Right lobe of liver (tissue), 6 donors: ENCODE measurements around the gene C12orf56. TPM values are rescaled to one million over a fixed set of nuclear protein-coding genes. Genes with fewer than 3 reads are reported as not detected.

Experiments used
- ATAC-seq, 4 donors: fragments of 200-7000 bp; cut with Tn5 transposase; one replicate each; pipeline ENCODE4 v1.9.1; 2020; ENCODE audit warnings: mild to moderate bottlenecking in 4 of 4, moderate library complexity in 4 of 4
- DNase-seq, 3 donors: peaks; one replicate each; pipeline ENCODE4 v3.0.0-alpha.2; 2020
- H3K27ac ChIP-seq, 3 donors: fragments of 200-600 bp; one replicate each; pipeline ENCODE4 v1.8.0; 2022
- H3K27me3 ChIP-seq, 2 donors: fragments of 200-600 bp; one replicate each; pipeline ENCODE4 v1.8.0; 2022
- H3K36me3 ChIP-seq, 4 donors: fragments of 200-600 bp; sonication (generic) in 1 of 4; one replicate each; pipeline versions ENCODE4 v1.5.1 to v1.8.0; 2017 to 2022; ENCODE audit warnings: control low read depth in 1 of 4
- H3K4me1 ChIP-seq, 4 donors: fragments of 200-600 bp; sonication (generic) in 1 of 4; one replicate each; pipeline versions ENCODE4 v1.5.1 to v1.8.0; 2017 to 2022; ENCODE audit warnings: control low read depth in 1 of 4
- H3K4me3 ChIP-seq, 3 donors: fragments of 200-600 bp; one replicate each; pipeline ENCODE4 v1.8.0; 2022
- H3K9me3 ChIP-seq, 4 donors: fragments of 200-600 bp; sonication (generic) in 1 of 4; one replicate each; pipeline versions ENCODE4 v1.5.1 to v1.8.0; 2017 to 2022; ENCODE audit warnings: control low read depth in 1 of 4
- CTCF ChIP-seq, 4 donors: fragments of 200-600 bp in 3 of 4; fragments of 450-650 bp in 1 of 4; IDR thresholded peaks; one replicate each; pipeline versions ENCODE4 v1.5.1 to v1.8.0; 2016 to 2022; ENCODE audit warnings: antibody characterized with exemption in 4 of 4, mild to moderate bottlenecking in 2 of 4
- POLR2A ChIP-seq: fragments of 450-650 bp; IDR thresholded peaks from one replicate; pipeline ENCODE4 v1.6.1; 2017; ENCODE audit warnings: antibody characterized with exemption, mild to moderate bottlenecking
- WGBS: methylation state at CpG from one replicate; pipeline ENCODE4 v1.1.6; 2018; ENCODE audit warnings: low coverage, low lambda C conversion rate; ENCODE audit not compliant: insufficient coverage; ENCODE audit errors: missing lambda C conversion rate; 5-methylcytosine and 5-hydroxymethylcytosine counted together
- intact Hi-C, 2 donors: fragments of 100-400 bp; cut with DNase I; formaldehyde crosslinking; loops; one replicate each; pipeline versions ENCODE4 v1.11.2 to v1.14.1; 2022
- total RNA-seq, 6 experiments: library from RNA; depleted of rRNA in 2 of 6; stranded (reverse); fragments of >200 nt in 2 of 6; fragmentation: NEBNext Ultra II Directional in 3 of 6; extraction: Animal tissue kit (Norgen Biotek cat#: 25700) in 3 of 6; gene quantifications; one replicate each; pipeline versions ENCODE4 v1.1.0 to v1.2.4, GENCODE V29; 2016 to 2023
- donor health status: DM: no; HTN: yes; CAD: no.
- donor health status: DM: no; HTN: no; CAD: no.
- donor health status: DM: no; HTN: no; CAD: no.
- donor health status: DM: no; HTN: yes; CAD: no.
- donor health status: DM: no; HTN: yes; CAD: no.

C12orf56 gene
- total RNA-seq, 6 experiments from 2014 or later: not detected

- Histone ChIP-seq H3K4me1 (no peaks in the 10 kb centered on the region), H3K4me3 (no peak overlapping the region), H3K9me3 (no peaks in the 10 kb centered on the region), H3K27ac (no peak overlapping the region), H3K36me3 (no peaks in the 10 kb centered on the region), H3K27me3 (no peaks in the 10 kb centered on the region)
- TF ChIP-seq CTCF (IDR thresholded peaks at IDR 0.05) (no peak), POLR2A (no peak)
- intact Hi-C loops: loop anchor here (5.0 kb wide), 1 partner anchor 421 kb away; no protein-coding TSS in a partner anchor
- DNase-seq (no peak), ATAC-seq (no peak)
- 66% methylated on average over 3 of the region's 3 CpGs for WGBS
These were observed 132.0 kb downstream of the C12orf56 start for GRCh38 chr12:64258576-64258975.

GRCh38 chr12:64256166-64256800 lies 134.3 kb downstream of the C12orf56 start:
- Histone ChIP-seq H3K27me3 (no peaks in the 10 kb centered on the region), H3K4me3 (no peak overlapping the region), H3K4me1 (no peaks in the 10 kb centered on the region), H3K36me3 (no peaks in the 10 kb centered on the region), H3K9me3 (no peaks in the 10 kb centered on the region), H3K27ac (no peak overlapping the region)
- intact Hi-C loops: loop anchor here (5.0 kb wide), 1 partner anchor 419 kb away; no protein-coding TSS in a partner anchor
- TF ChIP-seq CTCF (IDR thresholded peaks at IDR 0.05): peak; percentile 69 to 77 (median 72)
- TF ChIP-seq POLR2A: no peak
- WGBS: 75% methylated on average over 4 of the region's 4 CpGs
- ATAC-seq: peak; percentile 51 to 74 (median 72)
- DNase-seq: no peak

GRCh38 chr12:64255249-64255648 lies 135.3 kb downstream of the C12orf56 start:
- Histone ChIP-seq H3K4me3 (no peak overlapping the region), H3K4me1 (no peaks in the 10 kb centered on the region), H3K27ac (no peak overlapping the region), H3K27me3 (no peaks in the 10 kb centered on the region), H3K9me3 (no peaks in the 10 kb centered on the region), H3K36me3 (no peaks in the 10 kb centered on the region)
- WGBS: 63% methylated on average over 4 of the region's 4 CpGs
- no peak for ATAC-seq
- TF ChIP-seq POLR2A: no peak
- no peak for DNase-seq
- intact Hi-C loops: loop anchor here (5.0 kb wide), 1 partner anchor 418 kb away; no protein-coding TSS in a partner anchor

- DNase-seq: no peak
- Histone ChIP-seq H3K4me3 (no peak overlapping the region), H3K27me3 (no peaks in the 10 kb centered on the region), H3K36me3 (no peaks in the 10 kb centered on the region), H3K27ac (no peak overlapping the region), H3K9me3 (no peaks in the 10 kb centered on the region), H3K4me1 (no peaks in the 10 kb centered on the region)
- TF ChIP-seq POLR2A (no peak), CTCF (IDR thresholded peaks at IDR 0.05) (no peak)
- intact Hi-C loops: no loop called here
- ATAC-seq: no peak
- 50% methylated on average over 1 of the region's 1 CpG for WGBS
These were observed 137.2 kb downstream of the C12orf56 start for GRCh38 chr12:64253356-64253755.

GRCh38 chr12:64252681-64253080 lies 137.9 kb downstream of the C12orf56 start:
- 14% methylated on average over 3 of the region's 3 CpGs for WGBS
- Histone ChIP-seq H3K9me3 (no peaks in the 10 kb centered on the region), H3K4me3 (no peak overlapping the region), H3K27ac (no peak overlapping the region), H3K4me1 (no peaks in the 10 kb centered on the region), H3K36me3 (no peaks in the 10 kb centered on the region), H3K27me3 (no peaks in the 10 kb centered on the region)
- no peak for DNase-seq
- ATAC-seq: peak in 3 of 4 donors; percentile 60 to 78 (median 68)
- TF ChIP-seq POLR2A: no peak
- no peak for TF ChIP-seq CTCF (IDR thresholded peaks at IDR 0.05)
- intact Hi-C loops: no loop called here
